Liver (tissue), 3 donors: ENCODE results near the gene PTPRD.

ENCODE experiments used
- CTCF ChIP-seq: fragments of 150-350 bp; IDR thresholded peaks from 2 replicates; pipeline ENCODE4 v1.5.1; 2017; ENCODE audit warnings: improper control_type of control experiment, low read depth, low read length; ENCODE audit not compliant: missing input control
- JUND ChIP-seq, 2 donors: IDR thresholded peaks; 2 replicates each; pipeline ENCODE4 v1.6.1; 2016; ENCODE audit warnings: antibody characterized with exemption in 2 of 2
- RAD21 ChIP-seq, 2 donors: IDR thresholded peaks; 2 replicates each; pipeline ENCODE4 v1.6.1; 2016; ENCODE audit warnings: antibody characterized with exemption in 2 of 2, mild to moderate bottlenecking in 2 of 2
- REST ChIP-seq: IDR thresholded peaks from 2 replicates; pipeline ENCODE4 v1.6.1; 2016; ENCODE audit warnings: antibody characterized with exemption, mild to moderate bottlenecking
- YY1 ChIP-seq: IDR thresholded peaks from 2 replicates; pipeline ENCODE4 v1.6.1; 2016; ENCODE audit warnings: antibody characterized with exemption, mild to moderate bottlenecking
- donor health status: healthy.
- donor health status: healthy.

- TF ChIP-seq CTCF: peak; percentile 48
- TF ChIP-seq REST: no peak
- TF ChIP-seq YY1: peak; percentile 19
- peak; percentile 76 to 81 for TF ChIP-seq RAD21 (IDR thresholded peaks at IDR 0.05)
- no peak for TF ChIP-seq JUND (IDR thresholded peaks at IDR 0.05)
Measured at GRCh38 chr9:8855046-8855445, 1757.8 kb downstream of the PTPRD start.
